LNCAP (cell line): ENCODE measurements around the gene TRIM40.

Experiments
- TF ChIP-seq, protein P1 (sequence below): fragments of 450-650 bp; IDR thresholded peaks from 2 replicates; pipeline ENCODE4 v1.5.1; 2017; ENCODE audit warnings: mild to moderate bottlenecking

The TRIM40 gene

GRCh38 chr6:30136570-30137286, 788 bp downstream of the TRIM40 start:
- TF ChIP-seq, protein P1, sequence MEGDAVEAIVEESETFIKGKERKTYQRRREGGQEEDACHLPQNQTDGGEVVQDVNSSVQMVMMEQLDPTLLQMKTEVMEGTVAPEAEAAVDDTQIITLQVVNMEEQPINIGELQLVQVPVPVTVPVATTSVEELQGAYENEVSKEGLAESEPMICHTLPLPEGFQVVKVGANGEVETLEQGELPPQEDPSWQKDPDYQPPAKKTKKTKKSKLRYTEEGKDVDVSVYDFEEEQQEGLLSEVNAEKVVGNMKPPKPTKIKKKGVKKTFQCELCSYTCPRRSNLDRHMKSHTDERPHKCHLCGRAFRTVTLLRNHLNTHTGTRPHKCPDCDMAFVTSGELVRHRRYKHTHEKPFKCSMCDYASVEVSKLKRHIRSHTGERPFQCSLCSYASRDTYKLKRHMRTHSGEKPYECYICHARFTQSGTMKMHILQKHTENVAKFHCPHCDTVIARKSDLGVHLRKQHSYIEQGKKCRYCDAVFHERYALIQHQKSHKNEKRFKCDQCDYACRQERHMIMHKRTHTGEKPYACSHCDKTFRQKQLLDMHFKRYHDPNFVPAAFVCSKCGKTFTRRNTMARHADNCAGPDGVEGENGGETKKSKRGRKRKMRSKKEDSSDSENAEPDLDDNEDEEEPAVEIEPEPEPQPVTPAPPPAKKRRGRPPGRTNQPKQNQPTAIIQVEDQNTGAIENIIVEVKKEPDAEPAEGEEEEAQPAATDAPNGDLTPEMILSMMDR, result no peak

- TF ChIP-seq, protein P1, result no peak
These were observed 6.7 kb downstream of the TRIM40 start for GRCh38 chr6:30142665-30143064.

DNA sequence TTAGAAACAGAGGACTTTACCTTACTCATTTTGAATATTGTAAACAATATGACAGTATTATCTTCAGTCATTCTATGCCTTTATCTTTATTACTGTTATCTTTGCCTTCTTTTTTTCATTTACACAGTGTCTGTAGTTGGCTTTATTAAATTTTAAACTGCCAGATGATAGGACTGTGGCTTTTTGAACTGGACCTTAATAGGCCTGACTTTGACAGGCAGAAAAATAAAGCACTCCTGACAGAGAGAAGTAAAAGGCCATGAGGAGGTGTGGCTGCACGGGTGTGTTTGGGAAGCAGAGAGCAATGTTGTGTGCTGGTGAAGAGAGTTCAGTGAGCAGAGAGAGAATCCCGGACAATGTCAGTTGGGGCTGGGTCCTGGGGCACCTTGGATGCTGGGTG, 7.8 kb downstream of the TRIM40 start:
- TF ChIP-seq, protein P1, result no peak

DNA sequence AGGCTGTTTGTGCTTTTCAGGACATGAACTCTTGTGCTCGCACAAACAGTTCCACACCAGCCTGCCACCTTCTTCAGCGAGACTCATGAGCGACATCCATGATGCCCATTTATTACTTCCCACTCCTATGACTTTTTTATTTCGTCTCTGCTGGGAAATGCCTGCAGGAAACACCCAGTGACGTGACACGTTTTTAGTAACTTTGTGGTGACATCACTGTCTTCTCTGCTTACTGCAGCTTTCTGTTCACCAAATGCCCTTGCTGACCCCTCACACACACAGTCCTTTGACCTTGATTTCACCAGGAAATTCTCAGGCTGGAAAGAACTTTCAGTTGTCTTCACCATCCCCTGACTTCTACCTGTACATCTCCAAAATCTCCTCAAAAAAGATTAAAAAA, 8.9 kb downstream of the TRIM40 start:
- TF ChIP-seq, protein P1, result no peak

GRCh38 chr6:30145818-30146217, 9.9 kb downstream of the TRIM40 start:
- TF ChIP-seq, protein P1, result no peak

DNA sequence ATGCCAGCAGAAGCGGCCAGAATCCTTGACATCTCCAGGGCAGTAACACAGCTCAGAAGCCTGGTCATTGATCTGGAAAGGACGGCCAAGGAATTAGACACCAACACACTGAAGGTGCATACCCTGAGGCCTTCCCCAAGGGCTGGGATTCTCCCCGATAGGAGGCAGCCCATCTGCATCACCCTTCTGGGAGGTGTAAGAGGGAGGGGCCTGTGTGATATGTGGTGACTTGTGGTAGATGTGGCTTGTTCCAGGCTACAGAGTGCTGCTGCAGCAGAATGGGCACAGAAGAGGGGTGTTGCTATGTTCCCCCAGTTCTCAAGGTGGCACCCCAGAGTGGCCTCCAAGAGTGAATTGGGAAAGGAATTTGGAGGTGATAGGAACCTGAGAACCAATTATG, 11.2 kb downstream of the TRIM40 start:
- TF ChIP-seq, protein P1, result no peak

GRCh38 chr6:30149234-30149633, 13.3 kb downstream of the TRIM40 start:
- TF ChIP-seq, protein P1, result no peak
